CD14-positive monocyte (primary cell): ENCODE measurements around the gene VAMP4. TPM values are rescaled to one million over a fixed set of nuclear protein-coding genes. Genes with fewer than 3 reads are reported as not detected.
A peak's percentile ranks its signal among the peaks of the same experiment; 100 is the strongest.

Experiments used
- DNase-seq, 3 donors: peaks; one replicate each; pipeline ENCODE4 v3.0.0-alpha.2; 2011 to 2022
- H2AFZ ChIP-seq: 2 replicates; pipeline ENCODE4 v1.6.0; 2012; ENCODE audit warnings: mild to moderate bottlenecking, low read depth, low read length, inconsistent platforms; ENCODE audit not compliant: insufficient read depth, poor library complexity, severe bottlenecking
- H3K27ac ChIP-seq, 2 donors: 1 replicate in 1 of 2; 2 replicates in 1 of 2; pipeline ENCODE4 v1.5.1; 2012 to 2013; ENCODE audit warnings: low read length in 2 of 2, control low read depth in 1 of 2, inconsistent platforms in 1 of 2, low read depth in 1 of 2, mild to moderate bottlenecking in 1 of 2
- H3K27me3 ChIP-seq, 2 donors: one replicate each; pipeline versions ENCODE4 v1.6.0 to v1.6.1; 2011 to 2013; ENCODE audit warnings: low read length in 2 of 2; ENCODE audit not compliant: control insufficient read depth in 2 of 2, insufficient read depth in 2 of 2
- H3K36me3 ChIP-seq, 2 donors: replicated peaks in 1 of 2; 1 replicate in 1 of 2; 2 replicates in 1 of 2; pipeline versions ENCODE4 v1.5.1 to v1.6.1; 2012 to 2013; ENCODE audit warnings: low read length in 2 of 2, control low read depth in 1 of 2, inconsistent platforms in 1 of 2, mild to moderate bottlenecking in 1 of 2; ENCODE audit not compliant: insufficient read depth in 2 of 2, control insufficient read depth in 1 of 2
- H3K4me1 ChIP-seq, 2 donors: 1 replicate in 1 of 2; 2 replicates in 1 of 2; pipeline versions ENCODE4 v1.5.1 to v1.6.1; 2012 to 2013; ENCODE audit warnings: low read length in 2 of 2, control low read depth in 1 of 2, inconsistent platforms in 1 of 2, mild to moderate bottlenecking in 1 of 2, moderate library complexity in 1 of 2; ENCODE audit not compliant: insufficient read depth in 2 of 2, control insufficient read depth in 1 of 2
- H3K4me2 ChIP-seq: replicated peaks from 2 replicates; pipeline ENCODE3; 2012; ENCODE audit warnings: low read length, moderate library complexity, mild to moderate bottlenecking; ENCODE audit not compliant: poor library complexity, severe bottlenecking; ENCODE audit errors: extremely low read depth
- H3K4me3 ChIP-seq, 3 experiments: fragments of 200-600 bp in 1 of 3; sonication (generic) in 1 of 3; replicated peaks in 1 of 3; 1 replicate in 2 of 3; 2 replicates in 1 of 3; pipeline ENCODE4 v1.5.1; 2011 to 2013; ENCODE audit warnings: low read length in 3 of 3, mild to moderate bottlenecking in 3 of 3, control low read depth in 2 of 3, low read depth in 2 of 3, inconsistent platforms in 1 of 3, moderate library complexity in 1 of 3
- H3K79me2 ChIP-seq: 2 replicates; pipeline ENCODE4 v1.6.0; 2012; ENCODE audit warnings: mild to moderate bottlenecking, control low read depth, inconsistent platforms, low read length, moderate library complexity; ENCODE audit not compliant: insufficient read depth
- H3K9ac ChIP-seq: 2 replicates; pipeline ENCODE4 v1.6.0; 2017; ENCODE audit warnings: low read length, mild to moderate bottlenecking; ENCODE audit not compliant: insufficient read depth, poor library complexity, severe bottlenecking
- H3K9me3 ChIP-seq, 2 donors: replicated peaks in 1 of 2; 1 replicate in 1 of 2; 2 replicates in 1 of 2; pipeline versions ENCODE4 v1.5.1 to v1.6.1; 2012 to 2013; ENCODE audit warnings: low read length in 2 of 2, control low read depth in 1 of 2; ENCODE audit not compliant: control insufficient read depth in 1 of 2, insufficient read depth in 1 of 2
- H4K20me1 ChIP-seq: 2 replicates; pipeline ENCODE4 v1.6.0; 2012; ENCODE audit warnings: mild to moderate bottlenecking, low read length, control low read depth, moderate library complexity; ENCODE audit not compliant: insufficient read depth
- H3K27ac Mint-ChIP-seq, 7 donors: one replicate each; pipeline ENCODE4 v1.8.0; 2020; ENCODE audit warnings: mild to moderate bottlenecking in 7 of 7, mixed read lengths in 7 of 7, moderate library complexity in 6 of 7, inconsistent platforms in 2 of 7
- H3K27me3 Mint-ChIP-seq, 3 donors: one replicate each; pipeline ENCODE4 v1.8.0; 2021 to 2022; ENCODE audit warnings: low read depth in 3 of 3, mild to moderate bottlenecking in 3 of 3, mixed read lengths in 3 of 3, moderate library complexity in 3 of 3, inconsistent platforms in 1 of 3
- H3K36me3 Mint-ChIP-seq, 2 donors: one replicate each; pipeline ENCODE4 v1.8.0; 2020; ENCODE audit warnings: mixed read lengths in 2 of 2, inconsistent platforms in 1 of 2, mild to moderate bottlenecking in 1 of 2
- H3K4me1 Mint-ChIP-seq: one replicate; pipeline ENCODE4 v1.8.0; 2020; ENCODE audit warnings: mild to moderate bottlenecking, mixed read lengths
- H3K4me3 Mint-ChIP-seq, 2 donors: one replicate each; pipeline ENCODE4 v1.8.0; 2020; ENCODE audit warnings: mild to moderate bottlenecking in 2 of 2, mixed read lengths in 2 of 2, moderate library complexity in 1 of 2
- H3K9me3 Mint-ChIP-seq, 7 donors: one replicate each; pipeline ENCODE4 v1.8.0; 2020 to 2022; ENCODE audit warnings: mixed read lengths in 7 of 7, mild to moderate bottlenecking in 6 of 7, moderate library complexity in 6 of 7, inconsistent platforms in 2 of 7
- CTCF ChIP-seq: fragments of 200-600 bp; IDR thresholded peaks from one replicate; pipeline ENCODE4 v1.8.0; 2022; ENCODE audit warnings: antibody characterized with exemption, mild to moderate bottlenecking
- WGBS: methylation state at CpG from one replicate; pipeline ENCODE4 v1.1.5; 2013; ENCODE audit warnings: missing lambda C conversion rate; ENCODE audit not compliant: insufficient coverage; 5-methylcytosine and 5-hydroxymethylcytosine counted together
- intact Hi-C, 2 donors: fragments of 100-400 bp; cut with micrococcal nuclease; formaldehyde crosslinking; loops; one replicate each; pipeline versions ENCODE4 v1.15.0 to v1.15.1; 2023
- polyA plus RNA-seq, 3 donors: library from polyadenylated mRNA; depleted of rRNA in 1 of 3; unstranded in 2 of 3; stranded (reverse) in 1 of 3; fragments of 300-500 nt in 2 of 3; fragments of >200 nt in 1 of 3; fragmentation: Illumina TruSeq in 2 of 3; gene quantifications; 1 replicate in 2 of 3; 2 replicates in 1 of 3; pipeline ENCODE4 v1.2.3, GENCODE V29; 2012 to 2021

VAMP4 gene
- polyA plus RNA-seq, 3 donors: 13.3 to 19.5 (median 18.8) TPM

GRCh38 chr1:171717062-171717718 lies 24.7 kb downstream of the VAMP4 start:
- H3K4me3 ChIP-seq: no peak overlapping the region
- no CpG with 5 or more reads among the region's 2 CpGs for WGBS

GRCh38 chr1:171716616-171717015 lies 25.2 kb downstream of the VAMP4 start:
- Mint-ChIP-seq H3K36me3 (peaks cover 50 to 53% of the 10 kb centered on the region in 2 donors), H3K4me3 (no peak overlapping the region), H3K4me1 (peaks cover 2% of the 10 kb centered on the region), H3K27ac (peak overlapping the region in 1 of 7 donors; percentile 65), H3K9me3 (peaks cover 0 to 1% (median 0%) of the 10 kb centered on the region in 7 donors), H3K27me3 (no peaks in the 10 kb centered on the region)
- DNase-seq: no peak
- Histone ChIP-seq H3K27me3 (no peaks in the 10 kb centered on the region), H3K4me2 (no peak overlapping the region), H3K9ac (no peak overlapping the region), H2AFZ (no peak overlapping the region), H3K36me3 (peaks cover 23 to 75% of the 10 kb centered on the region in 2 donors), H3K27ac (no peak overlapping the region), H3K79me2 (peaks cover 9% of the 10 kb centered on the region), H3K4me3 (no peak overlapping the region), H4K20me1 (peaks cover 6% of the 10 kb centered on the region), H3K9me3 (no peaks in the 10 kb centered on the region), H3K4me1 (no peaks in the 10 kb centered on the region)
- WGBS: no CpG with 5 or more reads among the region's 3 CpGs
- intact Hi-C loops: no loop called here
- TF ChIP-seq CTCF: no peak

More at GRCh38 chr1:171717062-171717718, 24.7 kb downstream of the VAMP4 start:
- no peaks in the 10 kb centered on the region for H3K27me3 ChIP-seq
- peaks cover 23 to 69% of the 10 kb centered on the region in 2 donors for H3K36me3 ChIP-seq
- H3K9me3 ChIP-seq: no peaks in the 10 kb centered on the region
- DNase-seq: no peak
- H3K27ac ChIP-seq: no peak overlapping the region
- Mint-ChIP-seq H3K27me3 (no peaks in the 10 kb centered on the region), H3K36me3 (peaks cover 49 to 52% of the 10 kb centered on the region in 2 donors), H3K27ac (peak overlapping the region in 3 of 7 donors; percentile 25 to 65 (median 57)), H3K9me3 (peaks cover 0 to 4% (median 2%) of the 10 kb centered on the region in 7 donors), H3K4me1 (peaks cover 2% of the 10 kb centered on the region), H3K4me3 (no peak overlapping the region)
- H3K9ac ChIP-seq: no peak overlapping the region
- no peak for TF ChIP-seq CTCF
- H3K4me1 ChIP-seq: no peaks in the 10 kb centered on the region
- H3K4me2 ChIP-seq: no peak overlapping the region
- no peak overlapping the region for H2AFZ ChIP-seq
- H3K79me2 ChIP-seq: peaks cover 9% of the 10 kb centered on the region
- peaks cover 6% of the 10 kb centered on the region for H4K20me1 ChIP-seq
- intact Hi-C loops: no loop called here
